MM.1S (cell line): ENCODE data around the gene ACLY.

Experiments used
- EZH2 ChIP-seq: fragments of 300-600 bp; sonication (generic); optimal IDR thresholded peaks from 2 replicates; pipeline ENCODE3; 2017; ENCODE audit warnings: low read depth, mild to moderate bottlenecking, antibody characterized with exemption, low read length, mixed read lengths
- EZH2phosphoT487 ChIP-seq: fragments of 300-600 bp; sonication (generic); IDR thresholded peaks from 2 replicates; pipeline ENCODE4 v1.6.1; 2018; ENCODE audit warnings: antibody characterized with exemption, low read length
- TF ChIP-seq, protein P1 (sequence below): fragments of 300-600 bp; sonication (generic); IDR thresholded peaks from 2 replicates; pipeline ENCODE4 v1.5.1; 2016; ENCODE audit warnings: antibody characterized with exemption, low read length, mixed read lengths

GRCh38 chr17:41868568-41868967 lies 50.2 kb downstream of the ACLY start:
- TF ChIP-seq EZH2phosphoT487 (no peak), EZH2 (no peak)
- TF ChIP-seq, protein P1, sequence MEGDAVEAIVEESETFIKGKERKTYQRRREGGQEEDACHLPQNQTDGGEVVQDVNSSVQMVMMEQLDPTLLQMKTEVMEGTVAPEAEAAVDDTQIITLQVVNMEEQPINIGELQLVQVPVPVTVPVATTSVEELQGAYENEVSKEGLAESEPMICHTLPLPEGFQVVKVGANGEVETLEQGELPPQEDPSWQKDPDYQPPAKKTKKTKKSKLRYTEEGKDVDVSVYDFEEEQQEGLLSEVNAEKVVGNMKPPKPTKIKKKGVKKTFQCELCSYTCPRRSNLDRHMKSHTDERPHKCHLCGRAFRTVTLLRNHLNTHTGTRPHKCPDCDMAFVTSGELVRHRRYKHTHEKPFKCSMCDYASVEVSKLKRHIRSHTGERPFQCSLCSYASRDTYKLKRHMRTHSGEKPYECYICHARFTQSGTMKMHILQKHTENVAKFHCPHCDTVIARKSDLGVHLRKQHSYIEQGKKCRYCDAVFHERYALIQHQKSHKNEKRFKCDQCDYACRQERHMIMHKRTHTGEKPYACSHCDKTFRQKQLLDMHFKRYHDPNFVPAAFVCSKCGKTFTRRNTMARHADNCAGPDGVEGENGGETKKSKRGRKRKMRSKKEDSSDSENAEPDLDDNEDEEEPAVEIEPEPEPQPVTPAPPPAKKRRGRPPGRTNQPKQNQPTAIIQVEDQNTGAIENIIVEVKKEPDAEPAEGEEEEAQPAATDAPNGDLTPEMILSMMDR: no peak
